Measurements from ENCODE around the gene ZNF595.
"Not testable (repeated sequence)": the region's sequence is repeated elsewhere in the genome, so short reads cannot be mapped to it uniquely, and the experiment has no call there.

- not testable (repeated sequence) for TF ChIP-seq CTCF (IDR thresholded peaks at IDR 0.05; ENCODE audit: poor library complexity, severe bottlenecking); POLR2AphosphoS5 (IDR thresholded peaks at IDR 0.05); REST (IDR thresholded peaks at IDR 0.05; ENCODE audit: borderline replicate concordance); RAD21 (conservative IDR thresholded peaks at IDR 0.05)
Observed at GRCh38 chr4:11095-11815, 41.9 kb upstream of the ZNF595 start.
